ENCODE measurements around the gene SLC24A4.

- no peak for TF ChIP-seq CTCF (optimal IDR thresholded peaks at IDR 0.05 in 1 of 3, IDR thresholded peaks at IDR 0.05 in 1 of 3, conservative IDR thresholded peaks at IDR 0.05 in 1 of 3; ENCODE audit: extremely low read depth in 1 of 3, insufficient read depth in 2 of 3, low read length in 3 of 3)
- no peak for TF ChIP-seq EZH2 (IDR thresholded peaks at IDR 0.05; ENCODE audit: low read length)
Measured at GRCh38 chr14:92431199-92431725, 108.3 kb downstream of the SLC24A4 start.
